A673 (cell line): ENCODE measurements around the gene AUP1. TPM values are rescaled to one million over a fixed set of nuclear protein-coding genes. Genes with fewer than 3 reads are reported as not detected.

ENCODE experiments used
- BruUV-seq: library from RNA; stranded (reverse); fragments of 400-500 nt; replicated peaks from 2 replicates; lab custom pipeline; 2021; lab: Mats Ljungman, UMichigan
- CTCF ChIA-PET: fragments of 300-600 bp; sonication (Branson Sonifier 250); formaldehyde crosslinking; loops from one replicate; lab custom pipeline; 2022; ENCODE audit warnings: antibody characterized with exemption; lab: Charles Lee
- POLR2A ChIA-PET: fragments of 300-600 bp; sonication (Branson Sonifier 250); formaldehyde crosslinking; loops from one replicate; lab custom pipeline; 2022; ENCODE audit warnings: antibody characterized with exemption; ENCODE audit not compliant: low non-redundant PET; lab: Charles Lee
- DNase-seq: peaks from one replicate; pipeline ENCODE4 v3.0.0-alpha.2; 2015; ENCODE audit warnings: low spot score
- H3K27ac ChIP-seq: fragments of 200-600 bp; sonication (generic); 2 replicates; pipeline ENCODE4 v1.5.1; 2016; ENCODE audit warnings: mixed run types, low read depth, mild to moderate bottlenecking, mixed read lengths, antibody characterized with exemption, low read length; ENCODE audit not compliant: poor library complexity, severe bottlenecking
- H3K27me3 ChIP-seq: fragments of 200-600 bp; sonication (generic); replicated peaks from 2 replicates; pipeline ENCODE4 v1.6.1; 2017; ENCODE audit warnings: mixed run types, low read depth, mild to moderate bottlenecking, mixed read lengths, antibody characterized with exemption, low read length; ENCODE audit not compliant: insufficient read depth, poor library complexity
- H3K36me3 ChIP-seq: fragments of 200-600 bp; sonication (generic); 2 replicates; pipeline ENCODE4 v1.6.1; 2016; ENCODE audit warnings: mixed run types, mild to moderate bottlenecking, mixed read lengths, antibody characterized with exemption, low read length; ENCODE audit not compliant: insufficient read depth, poor library complexity, severe bottlenecking
- H3K4me1 ChIP-seq: fragments of 200-600 bp; sonication (generic); 2 replicates; pipeline ENCODE4 v1.6.1; 2017; ENCODE audit warnings: mixed run types, mild to moderate bottlenecking, mixed read lengths, antibody characterized with exemption, low read length; ENCODE audit not compliant: insufficient read depth, poor library complexity, severe bottlenecking
- H3K4me3 ChIP-seq: fragments of 200-600 bp; sonication (generic); 2 replicates; pipeline ENCODE4 v1.5.1; 2016; ENCODE audit warnings: low read depth, mixed run types, mild to moderate bottlenecking, mixed read lengths, low read length; ENCODE audit not compliant: poor library complexity, severe bottlenecking
- H3K9me3 ChIP-seq: fragments of 200-600 bp; sonication (generic); 2 replicates; pipeline ENCODE4 v1.6.1; 2016; ENCODE audit warnings: mixed run types, low read depth, mild to moderate bottlenecking, mixed read lengths, antibody characterized with exemption, low read length; ENCODE audit not compliant: poor library complexity, severe bottlenecking
- CTCF ChIP-seq: fragments of 300-800, 200-600 bp; sonication (generic); conservative IDR thresholded peaks from 2 replicates; pipeline ENCODE4 v1.5.1; 2017; ENCODE audit warnings: low read depth, mild to moderate bottlenecking, antibody characterized with exemption, low read length, moderate library complexity, mixed read lengths
- EZH2 ChIP-seq: fragments of 200-600 bp; sonication (generic); IDR thresholded peaks from 2 replicates; pipeline ENCODE4 v1.6.1; 2017; ENCODE audit warnings: borderline replicate concordance, low read depth, mild to moderate bottlenecking, mixed read lengths, antibody characterized with exemption, low read length; ENCODE audit not compliant: poor library complexity, severe bottlenecking
- intact Hi-C: fragments of 100-400 bp; cut with micrococcal nuclease; formaldehyde crosslinking; loops from one replicate; pipeline ENCODE4 v1.10.0; 2022; ENCODE audit not compliant: unreplicated experiment
- total RNA-seq: library from RNA; stranded (reverse); gene quantifications from 2 replicates; pipeline ENCODE4 v1.2.3, GENCODE V29; 2021

Gene AUP1
- total RNA-seq, 1 experiment from 2014 or later: 126 TPM

GRCh38 chr2:74515981-74516633 is 13.4 kb downstream of the AUP1 start:
- ChIA-PET POLR2A (no interaction called here), CTCF (no interaction called here)
- peak; percentile 38 for DNase-seq
- TF ChIP-seq CTCF (no peak), EZH2 (no peak)
- intact Hi-C loops: no loop called here
- Histone ChIP-seq H3K36me3 (no peaks in the 10 kb centered on the region), H3K4me3 (no peak overlapping the region), H3K9me3 (no peaks in the 10 kb centered on the region), H3K27ac (no peak overlapping the region), H3K4me1 (peaks cover 21% of the 10 kb centered on the region), H3K27me3 (peaks cover 76% of the 10 kb centered on the region)
- no TSS peak for BruUV-seq

GRCh38 chr2:74515271-74515980 is 14.1 kb downstream of the AUP1 start:
- CTCF ChIA-PET: no interaction called here
- H3K4me3 ChIP-seq: no peak overlapping the region
- no peaks in the 10 kb centered on the region for H3K36me3 ChIP-seq
- peaks cover 21% of the 10 kb centered on the region for H3K4me1 ChIP-seq
- H3K9me3 ChIP-seq: no peaks in the 10 kb centered on the region
- H3K27me3 ChIP-seq: peaks cover 75% of the 10 kb centered on the region
- POLR2A ChIA-PET: no interaction called here
- TF ChIP-seq EZH2: no peak
- no peak for TF ChIP-seq CTCF
- intact Hi-C loops: no loop called here
- no TSS peak for BruUV-seq
- H3K27ac ChIP-seq: no peak overlapping the region
- DNase-seq: no peak

- POLR2A ChIA-PET: no interaction called here
- H3K4me1 ChIP-seq: peaks cover 21% of the 10 kb centered on the region
- peak; percentile 55 for DNase-seq
- TF ChIP-seq EZH2 (no peak), CTCF (no peak)
- no TSS peak for BruUV-seq
- CTCF ChIA-PET: interaction anchor here (0.7 kb wide), 1 partner anchor 1226 kb away, joined by 9 read pairs; no protein-coding TSS in a partner anchor
- H3K27me3 ChIP-seq: peaks cover 67% of the 10 kb centered on the region
- intact Hi-C loops: no loop called here
- H3K9me3 ChIP-seq: no peaks in the 10 kb centered on the region
- no peaks in the 10 kb centered on the region for H3K36me3 ChIP-seq
- peak within 1 kb of the TSS; percentile 30 for H3K4me3 ChIP-seq
- H3K27ac ChIP-seq: no peak within 1 kb of the TSS
Observed at GRCh38 chr2:74514368-74515270, 14.9 kb downstream of the AUP1 start, which contains the start of gene TLX2. Gene TLX2 (plus strand): TSS chr2:74514450. CDS start chr2:74514807, 357 bp downstream.
